T47D (cell line): ENCODE results near the gene ZDHHC7.

Experiments
- DNase-seq, 2 experiments: peaks; one replicate each; pipeline versions ENCODE4 v3.0.0 to v3.0.0-alpha.2; 2011 to 2012; ENCODE audit warnings: low read depth in 1 of 2, low spot score in 1 of 2
- JUND ChIP-seq: IDR thresholded peaks from 2 replicates; pipeline ENCODE4 v1.6.1; 2012; ENCODE audit warnings: low read depth
- in situ Hi-C: cut with HindIII; loops from 2 replicates; pipeline ENCODE4 v1.10.0; 2016; ENCODE audit warnings: low sequenced_read_pairs, low pct_unique_long_range_greater_than_20kb

The ZDHHC7 gene

DNA sequence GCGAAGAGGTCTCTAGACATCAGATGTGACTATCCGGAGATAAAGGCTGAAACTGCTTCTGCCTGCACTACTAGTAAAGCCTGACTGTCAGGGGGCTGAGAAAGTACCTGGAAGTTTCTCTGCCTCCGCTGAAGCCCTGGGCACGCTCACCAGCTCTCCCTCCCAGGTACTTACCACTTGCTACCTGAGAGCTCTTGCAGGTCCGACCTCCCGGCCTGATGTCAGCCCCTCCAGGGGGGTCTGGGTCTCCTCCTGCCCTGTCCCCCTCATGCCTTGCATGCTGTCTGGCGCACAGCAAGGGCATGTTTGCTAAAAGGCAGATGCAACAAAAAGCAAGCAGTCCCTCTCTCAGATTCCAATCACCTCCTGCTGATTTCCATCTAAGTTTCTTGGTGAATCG, 17.4 kb downstream of the ZDHHC7 start:
- no peak for DNase-seq
- in situ Hi-C loops: no loop called here
- no peak for TF ChIP-seq JUND

DNA sequence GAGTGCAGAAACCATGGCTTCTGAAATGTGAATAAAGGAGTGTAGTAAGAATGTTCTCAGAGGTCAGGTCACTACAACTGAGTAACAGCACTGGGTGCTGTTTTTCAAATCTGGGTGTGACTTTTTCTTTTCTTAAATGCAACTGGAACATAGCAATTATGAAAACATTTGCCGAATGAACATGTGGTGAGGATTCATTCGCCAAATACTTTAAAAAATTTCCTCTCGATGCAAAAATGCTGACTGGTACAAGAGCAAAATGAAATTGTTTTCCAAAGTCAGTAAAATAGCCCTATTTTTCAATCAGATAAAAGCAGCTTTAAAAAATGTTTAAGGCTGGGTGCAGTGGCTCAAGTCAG, 18.6 kb downstream of the ZDHHC7 start:
- in situ Hi-C loops: no loop called here
- TF ChIP-seq JUND: no peak
- no peak for DNase-seq

DNA sequence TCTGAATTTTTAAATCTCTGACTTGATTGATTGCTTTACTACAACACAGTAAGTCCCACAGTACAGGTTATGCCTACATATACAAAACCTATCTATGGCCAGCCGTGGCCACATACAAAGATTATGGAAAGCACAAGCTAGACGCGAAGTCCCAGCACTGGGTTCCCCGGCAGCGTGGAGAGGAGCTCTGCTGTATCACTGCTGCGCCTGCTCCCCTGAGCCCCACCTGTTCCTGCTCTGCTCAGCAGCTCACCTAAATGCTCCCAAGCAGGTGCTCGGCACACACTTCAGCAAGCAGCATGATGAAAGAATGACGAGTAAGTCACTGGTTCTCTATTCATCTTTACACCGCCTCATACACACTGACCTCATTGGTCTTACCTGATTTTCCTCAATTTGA, 20.6 kb downstream of the ZDHHC7 start:
- in situ Hi-C loops: no loop called here
- TF ChIP-seq JUND: no peak
- no peak for DNase-seq

DNA sequence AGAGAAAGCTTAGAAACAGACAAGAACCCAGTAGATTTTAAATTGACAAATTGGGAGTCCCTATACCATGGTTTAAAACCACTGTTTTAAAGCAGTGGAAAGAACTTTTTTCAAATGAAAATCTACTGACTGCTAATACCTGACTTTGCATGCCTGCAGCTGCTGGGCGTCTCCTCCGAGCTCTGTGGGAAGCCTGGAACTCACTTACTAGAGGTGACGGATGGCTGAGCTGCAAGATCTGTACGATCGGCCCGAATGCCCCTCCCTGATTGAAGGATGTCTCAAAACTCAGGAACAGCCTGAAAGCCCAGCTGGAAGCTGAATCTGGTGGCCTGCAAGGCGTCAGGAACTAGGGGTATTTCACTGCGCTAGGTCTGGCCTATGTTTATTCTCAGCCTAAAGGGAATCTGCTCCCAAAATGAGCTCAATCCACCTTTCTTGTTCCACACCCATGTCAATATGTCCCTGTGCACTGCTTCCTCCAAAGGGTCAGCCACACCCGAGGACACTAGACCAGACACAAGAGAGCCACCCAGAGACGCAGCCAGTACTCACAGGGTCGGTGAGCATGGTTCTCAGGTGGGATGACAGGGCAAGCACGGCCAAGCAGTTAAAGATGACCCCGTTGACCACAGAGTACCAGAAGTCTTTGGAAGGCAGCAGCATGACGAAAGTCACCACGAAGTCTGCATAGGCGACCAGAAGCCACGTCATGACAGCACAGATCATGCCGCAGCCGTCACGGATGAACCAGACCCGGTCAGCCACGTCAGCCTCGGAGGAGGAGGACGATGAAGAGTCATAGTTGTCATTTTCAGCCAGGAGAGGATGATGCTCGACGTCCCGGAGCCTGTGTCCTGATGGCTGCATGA, 21.4 kb downstream of the ZDHHC7 start:
- in situ Hi-C loops: no loop called here
- TF ChIP-seq JUND: no peak
- no peak for DNase-seq

DNA sequence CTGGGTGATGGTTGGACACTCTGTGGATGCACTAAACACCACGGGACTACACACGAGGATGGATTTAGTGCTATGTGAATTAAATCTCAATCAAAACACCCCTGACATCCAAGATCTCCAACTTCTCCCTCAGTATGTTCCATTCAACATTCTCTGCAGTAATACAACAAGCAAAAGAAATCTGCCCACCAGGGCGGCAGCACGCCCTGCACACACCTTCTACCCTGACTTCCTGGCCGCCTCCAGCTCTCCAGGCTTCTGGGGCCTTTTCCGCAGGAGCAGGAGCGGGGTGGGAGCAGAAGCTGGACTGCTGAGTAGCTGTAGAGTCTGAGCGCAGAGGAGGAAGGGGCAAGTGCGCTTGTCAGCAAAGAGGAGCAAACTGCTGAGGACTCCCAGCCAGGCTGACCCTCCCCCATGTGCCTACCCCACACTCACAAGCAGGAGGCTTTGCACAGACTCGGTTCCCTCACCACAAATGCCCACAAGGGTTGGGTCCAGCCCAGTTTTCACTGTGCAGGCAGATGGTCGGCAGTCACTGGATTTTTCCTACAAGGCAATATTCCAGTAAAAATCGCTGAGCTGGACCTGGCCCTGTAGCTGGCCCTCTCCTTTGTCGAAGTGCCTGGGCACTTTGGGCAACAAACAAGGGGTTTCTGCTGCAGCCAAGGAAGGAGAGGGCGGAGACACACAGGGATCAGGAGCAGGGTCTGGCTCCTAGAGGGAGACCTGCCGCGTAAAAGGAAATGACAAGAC, 22.8 kb downstream of the ZDHHC7 start:
- TF ChIP-seq JUND: no peak
- no peak for DNase-seq
- in situ Hi-C loops: no loop called here

DNA sequence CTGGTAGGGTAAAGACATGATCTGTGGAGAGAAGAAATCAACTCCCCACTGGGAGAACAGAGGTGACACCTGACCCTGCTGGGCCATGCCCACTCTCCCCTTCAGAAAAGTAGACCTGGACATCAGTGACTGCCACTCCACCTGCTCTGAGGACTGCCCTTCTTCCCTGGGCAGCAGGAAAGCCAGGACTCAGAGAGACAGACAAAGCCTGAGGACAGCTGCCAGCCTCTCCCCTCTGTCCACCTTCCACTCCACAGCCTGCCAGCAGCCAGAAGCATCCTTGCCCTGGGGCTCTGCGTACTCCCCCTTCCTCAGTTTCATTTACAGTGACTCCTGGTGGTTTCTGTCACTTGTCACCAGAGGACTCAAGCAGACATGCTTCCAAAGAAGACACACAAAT, 24.5 kb downstream of the ZDHHC7 start:
- no peak for TF ChIP-seq JUND
- in situ Hi-C loops: no loop called here
- no peak for DNase-seq

DNA sequence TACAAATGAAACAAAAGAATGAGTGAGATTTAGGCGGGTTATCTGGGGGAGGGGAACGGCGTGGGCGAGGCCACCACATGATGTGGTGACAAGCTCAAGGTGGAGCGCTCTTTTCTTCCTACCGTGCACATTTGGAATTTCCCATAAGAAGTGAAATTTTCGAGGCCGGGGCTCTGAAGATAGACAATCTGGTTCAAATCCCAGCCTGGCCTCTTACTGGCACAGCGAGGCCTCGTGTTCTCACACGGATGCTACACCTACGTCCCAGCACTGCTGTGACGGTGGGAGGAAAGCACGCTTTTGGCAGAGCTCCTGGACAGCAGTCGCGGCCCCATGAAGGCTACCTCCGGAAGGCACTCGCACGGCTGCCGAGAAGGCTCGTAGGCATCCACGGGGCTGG, 25.2 kb downstream of the ZDHHC7 start:
- no peak for TF ChIP-seq JUND
- in situ Hi-C loops: no loop called here
- no peak for DNase-seq

DNA sequence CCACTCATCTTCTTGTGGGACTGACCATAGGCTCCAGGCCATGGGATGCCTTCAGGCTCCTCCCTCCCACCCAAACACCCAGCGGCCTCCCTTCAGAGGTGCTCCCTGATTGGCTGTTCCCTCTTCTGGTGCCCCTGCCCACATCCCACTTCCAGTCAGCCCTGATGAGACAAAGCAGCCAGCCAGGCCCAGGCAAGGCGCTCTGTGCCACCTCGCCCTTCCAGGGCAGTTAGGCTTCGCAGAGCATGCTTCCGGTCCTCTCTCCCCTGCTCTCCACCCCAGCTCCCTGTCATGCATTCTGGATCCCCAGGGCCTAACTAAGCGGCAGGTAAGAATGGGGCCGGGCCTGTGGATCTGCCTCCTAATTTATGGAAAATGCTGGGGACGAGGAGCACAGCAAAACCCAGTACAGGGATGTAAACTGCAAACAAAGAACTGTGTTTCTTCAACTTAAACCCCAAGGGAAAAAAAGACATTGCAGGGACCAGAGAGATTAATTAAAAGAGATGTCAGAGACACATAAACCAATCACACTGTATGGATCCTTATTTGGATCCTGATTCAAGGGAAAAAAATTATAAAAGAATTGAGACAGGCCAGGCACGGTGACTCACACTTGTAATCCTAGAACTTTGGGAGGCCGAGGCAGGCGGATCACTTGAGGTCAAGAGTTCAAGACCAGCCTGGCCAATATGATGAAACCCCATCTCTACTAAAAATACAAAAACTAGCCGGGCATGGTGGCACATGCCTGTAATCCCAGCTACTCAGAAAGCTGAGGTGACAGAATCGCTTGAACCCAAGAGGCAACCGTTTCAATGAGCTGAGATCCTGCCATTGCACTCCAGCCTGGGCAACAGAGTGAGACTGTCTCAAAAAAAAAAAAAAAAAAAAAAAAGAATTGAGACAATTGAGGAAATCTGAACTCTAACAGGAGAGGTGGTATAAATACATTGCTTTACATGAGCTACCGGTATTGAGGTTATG, 26.0 kb downstream of the ZDHHC7 start:
- no peak for DNase-seq
- TF ChIP-seq JUND: no peak
- in situ Hi-C loops: no loop called here

DNA sequence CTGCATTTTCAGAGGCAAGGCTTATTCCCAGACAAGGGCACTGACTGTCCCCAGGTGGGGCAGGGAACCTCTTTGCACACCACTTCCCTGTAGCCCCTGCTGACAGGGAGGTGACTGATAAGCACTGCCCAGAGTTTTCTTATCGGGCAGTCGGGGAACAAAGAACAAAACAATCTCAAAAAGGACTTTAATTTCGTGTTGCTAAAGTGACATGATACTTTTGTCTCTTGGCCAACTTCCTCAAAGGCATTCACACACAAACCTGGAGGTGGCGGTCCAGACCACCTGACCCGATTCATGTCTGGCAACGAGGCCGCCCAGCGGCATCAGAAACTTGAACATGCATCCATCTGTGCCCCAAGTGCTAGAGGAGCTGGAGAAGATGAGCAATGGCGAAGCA, 28.9 kb downstream of the ZDHHC7 start:
- no peak for TF ChIP-seq JUND
- in situ Hi-C loops: no loop called here
- no peak for DNase-seq

DNA sequence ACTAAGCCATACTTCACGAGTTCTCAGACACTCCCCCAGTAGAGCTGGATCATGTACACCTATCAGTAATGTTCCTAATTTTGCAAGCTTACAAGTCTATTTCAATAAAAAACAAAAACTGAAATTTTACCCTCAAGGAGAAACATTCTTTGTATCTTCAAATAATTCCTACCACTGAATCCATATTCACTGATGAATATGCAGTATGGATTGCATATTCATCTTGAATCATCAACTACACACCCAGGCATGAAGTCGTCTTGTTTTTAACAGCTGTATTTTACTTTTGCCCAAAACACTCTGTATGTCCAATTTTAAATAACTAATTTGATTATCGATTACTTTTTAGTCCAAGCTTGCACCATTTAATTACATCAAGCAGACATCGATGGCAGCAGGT, 31.8 kb downstream of the ZDHHC7 start:
- in situ Hi-C loops: no loop called here
- no peak for TF ChIP-seq JUND
- DNase-seq: no peak

DNA sequence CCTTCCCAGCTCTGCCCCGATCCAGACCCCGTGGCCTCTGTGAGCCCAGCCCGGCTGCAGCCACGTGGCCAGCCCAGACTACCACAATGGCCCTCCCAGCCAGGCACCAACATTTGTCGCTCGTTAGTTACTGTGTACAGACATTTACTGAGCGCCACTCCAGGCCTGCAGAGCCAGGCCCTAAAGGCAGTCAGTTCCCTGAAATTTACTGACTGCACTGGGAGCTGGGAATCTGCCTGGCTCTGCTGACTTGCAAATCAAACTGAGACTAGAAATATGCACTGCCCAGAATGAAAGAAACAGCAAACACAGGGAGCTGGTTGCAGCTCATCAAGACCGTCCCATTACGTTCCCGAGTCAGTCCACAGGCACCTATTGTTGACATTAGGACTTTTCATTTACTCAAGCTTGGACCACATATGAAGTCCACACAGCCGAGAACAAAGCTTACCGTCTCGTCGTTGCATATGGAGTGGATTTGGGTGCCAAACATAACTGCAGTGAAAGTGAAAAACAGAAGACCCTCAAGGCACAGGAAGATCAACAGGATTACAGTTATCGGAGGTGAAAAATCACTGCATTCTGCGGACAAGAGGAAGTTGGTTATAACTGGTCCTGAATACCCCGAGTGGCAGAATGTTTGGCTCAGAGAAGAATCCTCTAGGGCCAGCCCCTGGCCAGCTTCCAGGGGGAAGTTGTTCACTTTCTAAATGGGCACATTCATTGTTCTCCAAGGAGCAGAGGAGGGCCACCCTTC, 34.5 kb downstream of the ZDHHC7 start:
- in situ Hi-C loops: no loop called here
- DNase-seq: no peak
- TF ChIP-seq JUND: no peak

DNA sequence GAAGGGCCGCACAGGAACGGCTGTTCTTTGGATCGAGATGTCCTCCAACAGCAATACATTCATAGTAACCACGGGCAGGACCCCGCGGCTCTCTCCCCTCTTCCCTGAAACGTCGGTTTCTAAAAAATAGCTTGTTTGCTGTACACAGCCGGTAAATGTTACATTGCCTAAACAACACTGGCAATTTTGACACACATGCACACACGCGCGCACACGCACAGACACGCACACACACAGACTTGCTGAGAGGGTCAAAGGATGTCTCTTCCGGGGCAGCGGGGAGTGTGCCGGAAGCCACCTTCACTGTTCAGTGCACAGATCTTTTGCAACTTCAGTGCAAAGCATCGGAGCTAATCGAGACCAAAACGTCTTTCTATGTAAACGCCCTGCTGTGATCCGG, 35.8 kb downstream of the ZDHHC7 start:
- TF ChIP-seq JUND: no peak
- no peak for DNase-seq
- in situ Hi-C loops: no loop called here
